PC-3 (cell line): ENCODE data around the gene CEP290.

Experiments used
- CTCF ChIP-seq: fragments of 300-600 bp; sonication (generic); conservative IDR thresholded peaks from 2 replicates; pipeline ENCODE4 v1.5.1; 2017; ENCODE audit warnings: antibody characterized with exemption, low read depth, mild to moderate bottlenecking, low read length
- EZH2 ChIP-seq: fragments of 300-600 bp; sonication (generic); IDR thresholded peaks from one replicate; pipeline ENCODE4 v1.6.1; 2017; ENCODE audit warnings: antibody characterized with exemption, mild to moderate bottlenecking, low read length; ENCODE audit not compliant: unreplicated experiment
- EZH2phosphoT487 ChIP-seq: fragments of 300-600 bp; sonication (generic); IDR thresholded peaks from 2 replicates; pipeline ENCODE4 v1.6.1; 2018; ENCODE audit warnings: mild to moderate bottlenecking, antibody characterized with exemption, low read length, borderline replicate concordance

GRCh38 chr12:88084210-88084609 lies 57.7 kb downstream of the CEP290 start:
- no peak for TF ChIP-seq EZH2
- TF ChIP-seq CTCF: no peak
- TF ChIP-seq EZH2phosphoT487: no peak
